HG03064 (cell line): ENCODE results near the gene IQGAP2.
A peak's percentile ranks its signal among the peaks of the same experiment; 100 is the strongest.
"Not testable (repeated sequence)": the region's sequence is repeated elsewhere in the genome, so short reads cannot be mapped to it uniquely, and the experiment has no call there.

Experiments
- ATAC-seq: cut with Tn5 transposase; IDR thresholded peaks from one replicate; pipeline ENCODE4 v1.9.1; 2021; ENCODE audit warnings: low read depth; ENCODE audit not compliant: unreplicated experiment

The IQGAP2 gene

GRCh38 chr5:76497065-76497460 is 94.0 kb downstream of the IQGAP2 start:
- ATAC-seq = no peak

- no peak for ATAC-seq
These were observed 95.1 kb downstream of the IQGAP2 start for GRCh38 chr5:76497986-76498717.

- no peak for ATAC-seq
These were observed 96.5 kb downstream of the IQGAP2 start for GRCh38 chr5:76499507-76500161.

- no peak for ATAC-seq
These were observed 97.7 kb downstream of the IQGAP2 start for GRCh38 chr5:76500633-76501393.

GRCh38 chr5:76503929-76504328 is 100.8 kb downstream of the IQGAP2 start:
- ATAC-seq = no peak

GRCh38 chr5:76504901-76505564 is 101.9 kb downstream of the IQGAP2 start:
- no peak for ATAC-seq

GRCh38 chr5:76513476-76513875 is 110.4 kb downstream of the IQGAP2 start:
- ATAC-seq = no peak

GRCh38 chr5:76514292-76514691 is 111.2 kb downstream of the IQGAP2 start:
- ATAC-seq = no peak

GRCh38 chr5:76514713-76515112 is 111.6 kb downstream of the IQGAP2 start:
- no peak for ATAC-seq

GRCh38 chr5:76517334-76517733 is 114.2 kb downstream of the IQGAP2 start:
- ATAC-seq = no peak

GRCh38 chr5:76518246-76518645 is 115.2 kb downstream of the IQGAP2 start:
- ATAC-seq = not testable (repeated sequence)

- ATAC-seq = peak; percentile 78
These were observed 118.2 kb downstream of the IQGAP2 start for GRCh38 chr5:76521240-76521758.

- ATAC-seq = no peak
These were observed 119.2 kb downstream of the IQGAP2 start for GRCh38 chr5:76522103-76522935.

- ATAC-seq = no peak
These were observed 121.2 kb downstream of the IQGAP2 start for GRCh38 chr5:76524101-76524835.

GRCh38 chr5:76524868-76525267 is 121.8 kb downstream of the IQGAP2 start:
- no peak for ATAC-seq

GRCh38 chr5:76525956-76526355 is 122.9 kb downstream of the IQGAP2 start:
- ATAC-seq = no peak

GRCh38 chr5:76526950-76527583 is 124.0 kb downstream of the IQGAP2 start:
- ATAC-seq = no peak

- ATAC-seq = no peak
These were observed 124.6 kb downstream of the IQGAP2 start for GRCh38 chr5:76527685-76528161.
